Brain microvascular endothelial cell (primary cell): ENCODE measurements around the gene NADSYN1.

ENCODE experiments used
- DNase-seq: peaks from one replicate; pipeline ENCODE4 v3.0.0-alpha.2; 2020
- H3K27ac ChIP-seq: fragments of 250-450 bp; sonication (Bioruptor Pico); 2 replicates; pipeline ENCODE4 v1.5.1; 2020; ENCODE audit warnings: mild to moderate bottlenecking, moderate library complexity
- H3K27me3 ChIP-seq: fragments of 250-450 bp; sonication (Bioruptor Pico); replicated peaks from 2 replicates; pipeline ENCODE4 v1.5.1; 2020; ENCODE audit warnings: mild to moderate bottlenecking
- H3K36me3 ChIP-seq: fragments of 250-450 bp; sonication (Bioruptor Pico); replicated peaks from 2 replicates; pipeline ENCODE4 v1.5.1; 2020; ENCODE audit warnings: mild to moderate bottlenecking
- H3K4me3 ChIP-seq: 2 replicates; pipeline ENCODE4 v1.5.1; 2011; ENCODE audit warnings: low read depth, mild to moderate bottlenecking, control low read depth, low read length, moderate library complexity
- CTCF ChIP-seq: IDR thresholded peaks from 2 replicates; pipeline ENCODE4 v1.5.1; 2011; ENCODE audit warnings: low read depth, mild to moderate bottlenecking, moderate library complexity, low read length, control low read depth, inconsistent platforms; ENCODE audit errors: missing control alignments
- in situ Hi-C: cut with HindIII; loops from 2 replicates; pipeline ENCODE4 v1.10.0; 2017; ENCODE audit warnings: low sequenced_read_pairs, low pct_ligation_motif_present

NADSYN1 gene

GRCh38 chr11:71423181-71423790, 29.7 kb upstream of the NADSYN1 start:
- DNase-seq, result no peak
- no peaks in the 10 kb centered on the region for H3K36me3 ChIP-seq
- H3K4me3 ChIP-seq, result no peak overlapping the region
- no peak overlapping the region for H3K27ac ChIP-seq
- in situ Hi-C loops, result no loop called here
- no peak for TF ChIP-seq CTCF
- no peaks in the 10 kb centered on the region for H3K27me3 ChIP-seq

- Histone ChIP-seq H3K36me3 (no peaks in the 10 kb centered on the region), H3K27ac (no peak overlapping the region), H3K4me3 (no peak overlapping the region), H3K27me3 (no peaks in the 10 kb centered on the region)
- peak; percentile 9 for TF ChIP-seq CTCF
- no peak for DNase-seq
- in situ Hi-C loops, result no loop called here
These were observed 27.6 kb upstream of the NADSYN1 start for GRCh38 chr11:71425409-71425808.

GRCh38 chr11:71425860-71426259, 27.1 kb upstream of the NADSYN1 start:
- in situ Hi-C loops, result no loop called here
- H3K4me3 ChIP-seq, result no peak overlapping the region
- no peak overlapping the region for H3K27ac ChIP-seq
- no peak for DNase-seq
- TF ChIP-seq CTCF, result no peak
- H3K36me3 ChIP-seq, result no peaks in the 10 kb centered on the region
- no peaks in the 10 kb centered on the region for H3K27me3 ChIP-seq

- H3K27me3 ChIP-seq, result no peaks in the 10 kb centered on the region
- in situ Hi-C loops, result no loop called here
- TF ChIP-seq CTCF, result peak; percentile 1
- H3K4me3 ChIP-seq, result no peak overlapping the region
- no peak for DNase-seq
- H3K36me3 ChIP-seq, result no peaks in the 10 kb centered on the region
- H3K27ac ChIP-seq, result no peak overlapping the region
These were observed 26.6 kb upstream of the NADSYN1 start for GRCh38 chr11:71426413-71426812.

- Histone ChIP-seq H3K27ac (no peak overlapping the region), H3K36me3 (no peaks in the 10 kb centered on the region), H3K27me3 (no peaks in the 10 kb centered on the region), H3K4me3 (no peak overlapping the region)
- DNase-seq, result no peak
- no peak for TF ChIP-seq CTCF
- in situ Hi-C loops, result no loop called here
These were observed 24.1 kb upstream of the NADSYN1 start for GRCh38 chr11:71428861-71429435.

GRCh38 chr11:71429701-71430100, 23.3 kb upstream of the NADSYN1 start:
- H3K4me3 ChIP-seq, result no peak overlapping the region
- in situ Hi-C loops, result no loop called here
- H3K27me3 ChIP-seq, result no peaks in the 10 kb centered on the region
- no peak overlapping the region for H3K27ac ChIP-seq
- no peak for DNase-seq
- H3K36me3 ChIP-seq, result no peaks in the 10 kb centered on the region
- TF ChIP-seq CTCF, result no peak
